NCI-H524 treated with DMSO at 0.1 percent for 48 hours (cell line): ENCODE measurements around the gene VTCN1.

Experiments
- DNase-seq: peaks from one replicate; lab custom pipeline; 2025; lab: John Stamatoyannopoulos, UW

Gene VTCN1

DNA sequence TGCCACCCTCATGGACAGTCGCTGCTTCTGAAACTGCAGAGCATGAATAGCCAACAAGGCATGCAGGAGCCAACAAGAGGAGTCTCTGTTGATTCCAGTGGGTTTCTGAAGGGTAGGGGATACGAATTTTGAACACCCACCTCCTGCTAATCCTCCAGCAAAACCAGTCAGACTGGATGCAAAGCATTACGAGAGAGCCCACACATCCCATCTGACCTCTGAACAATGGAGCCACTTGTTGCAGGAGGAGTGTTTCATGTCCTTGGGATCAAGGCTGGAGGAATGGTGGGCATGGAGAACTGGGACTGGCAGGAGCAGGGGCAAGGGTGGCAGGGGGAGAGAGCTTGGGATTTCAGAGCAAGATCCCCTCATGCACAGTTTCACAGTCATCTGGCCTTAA lies 1.6 kb downstream of the VTCN1 start:
- no peak for DNase-seq

DNA sequence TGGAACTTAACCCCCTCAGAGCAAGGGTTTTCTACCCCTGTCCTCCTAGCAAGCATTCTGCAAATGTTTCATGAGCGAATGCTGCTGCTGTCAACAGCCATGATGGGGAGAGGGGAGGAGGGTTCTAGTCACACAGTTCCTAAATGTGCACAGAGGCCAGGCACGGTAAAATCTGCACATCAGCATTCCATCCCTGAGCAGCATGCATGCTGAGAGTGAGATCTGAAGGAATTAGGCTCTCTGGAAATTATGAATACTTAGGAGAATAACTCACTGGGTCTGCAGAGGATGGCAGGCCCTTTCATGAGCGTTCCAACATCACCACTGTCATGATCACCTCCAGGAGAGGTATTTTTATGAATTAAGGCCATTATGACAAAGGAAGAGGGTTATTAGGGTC lies 2.1 kb downstream of the VTCN1 start:
- no peak for DNase-seq

DNA sequence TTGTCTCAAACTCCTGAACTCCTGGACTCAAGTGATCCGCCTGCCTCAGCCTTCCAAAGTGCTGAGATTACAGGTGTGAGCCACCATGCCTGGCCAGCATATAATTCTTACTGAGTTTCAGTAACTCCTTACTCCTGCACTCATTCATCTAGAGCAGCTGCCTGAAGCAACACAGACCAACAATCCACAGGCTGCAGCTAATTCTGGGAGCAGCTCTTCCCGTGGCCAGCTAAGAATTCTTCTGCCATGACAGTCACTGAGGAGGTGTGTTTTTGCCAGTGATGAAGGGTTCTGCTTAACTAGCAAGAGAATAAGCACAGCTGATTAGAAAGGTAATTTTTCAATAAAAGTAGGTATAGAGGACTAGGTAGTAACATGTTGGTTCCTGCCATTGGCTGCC lies 5.4 kb downstream of the VTCN1 start:
- no peak for DNase-seq

DNA sequence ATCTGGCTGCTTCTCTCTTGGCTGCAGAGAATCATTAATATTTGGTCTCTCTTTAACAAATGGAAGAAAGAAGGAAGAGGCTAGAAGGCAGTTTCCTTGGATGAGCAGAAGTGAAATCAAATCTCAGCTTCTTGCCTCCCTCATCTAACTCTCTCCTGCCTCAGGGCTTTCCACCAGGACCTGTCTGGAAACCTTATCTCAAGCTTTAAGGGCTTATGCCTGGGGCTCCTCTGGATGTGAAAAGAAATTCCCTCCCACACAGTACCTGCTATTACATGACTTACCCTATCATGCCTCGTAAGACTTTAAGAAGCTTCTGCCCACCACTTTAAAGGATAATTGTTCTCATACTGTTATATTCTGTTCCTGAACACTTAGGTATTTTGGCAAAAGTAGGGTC lies 8.9 kb downstream of the VTCN1 start:
- no peak for DNase-seq

DNA sequence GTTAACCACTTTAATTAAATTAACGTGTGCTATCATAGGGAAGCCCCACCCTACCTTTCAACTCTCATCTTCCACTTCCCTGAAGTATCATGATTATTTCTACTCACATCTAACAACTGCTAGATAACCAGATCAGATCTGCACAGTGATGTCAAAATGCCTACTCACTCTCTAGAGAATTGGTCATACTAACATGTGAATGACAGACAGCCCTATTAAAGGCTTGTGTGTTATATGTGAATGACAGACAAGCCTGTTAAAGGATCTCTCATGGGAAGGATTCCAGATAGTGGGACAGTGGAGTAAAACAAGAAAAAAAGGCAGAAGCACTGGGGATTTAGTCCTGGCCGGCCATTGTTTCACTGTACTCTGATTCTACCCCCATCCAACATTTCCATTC lies 12.6 kb downstream of the VTCN1 start:
- no peak for DNase-seq

DNA sequence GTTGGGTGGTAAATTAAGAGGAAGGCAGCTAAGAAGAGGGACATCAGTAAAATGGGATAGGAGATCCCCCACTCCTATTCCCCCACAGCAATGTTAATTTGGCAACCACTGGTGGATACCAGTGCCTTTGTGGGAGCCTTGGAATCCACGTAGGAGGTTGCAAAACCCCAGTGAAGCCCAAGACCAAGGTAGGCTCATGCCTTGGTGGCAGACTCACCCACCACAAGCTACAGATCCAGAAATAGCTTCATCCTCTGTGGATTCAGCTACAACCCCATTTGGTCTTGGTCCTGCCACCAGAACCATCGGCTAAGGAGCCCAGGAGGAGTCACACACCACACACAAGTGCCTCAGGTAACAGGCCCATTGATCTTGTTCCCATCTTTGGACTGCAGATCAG lies 21.0 kb downstream of the VTCN1 start:
- no peak for DNase-seq

DNA sequence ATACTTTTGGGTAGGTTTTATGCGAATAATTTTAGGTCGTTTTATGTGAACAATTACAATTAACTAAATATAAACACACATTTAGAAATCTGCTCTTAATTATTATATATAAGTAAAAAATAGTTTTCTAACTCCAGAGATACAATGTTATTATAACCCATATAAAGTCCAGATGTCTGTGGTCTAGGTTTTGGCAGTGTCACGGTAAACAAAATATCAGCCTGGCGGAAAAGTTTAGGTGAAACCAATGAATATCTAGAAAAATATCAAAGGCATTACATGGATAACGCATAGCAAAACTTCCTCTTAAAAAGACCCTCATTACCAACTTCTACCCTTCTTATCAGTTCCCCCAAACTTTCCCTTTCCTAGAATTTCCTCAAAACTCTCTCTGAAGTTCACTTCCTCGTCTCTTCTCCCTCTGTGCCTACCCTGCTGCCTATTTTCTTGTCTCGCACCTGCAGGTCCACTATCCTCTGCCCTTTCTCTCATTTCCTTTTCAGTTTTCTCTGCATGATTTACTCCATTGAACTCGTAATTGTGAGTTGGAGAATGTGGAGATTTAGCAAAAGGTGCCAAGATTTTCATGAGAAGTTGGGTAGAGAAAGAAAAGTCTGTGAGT lies 21.8 kb downstream of the VTCN1 start:
- DNase-seq: no peak

DNA sequence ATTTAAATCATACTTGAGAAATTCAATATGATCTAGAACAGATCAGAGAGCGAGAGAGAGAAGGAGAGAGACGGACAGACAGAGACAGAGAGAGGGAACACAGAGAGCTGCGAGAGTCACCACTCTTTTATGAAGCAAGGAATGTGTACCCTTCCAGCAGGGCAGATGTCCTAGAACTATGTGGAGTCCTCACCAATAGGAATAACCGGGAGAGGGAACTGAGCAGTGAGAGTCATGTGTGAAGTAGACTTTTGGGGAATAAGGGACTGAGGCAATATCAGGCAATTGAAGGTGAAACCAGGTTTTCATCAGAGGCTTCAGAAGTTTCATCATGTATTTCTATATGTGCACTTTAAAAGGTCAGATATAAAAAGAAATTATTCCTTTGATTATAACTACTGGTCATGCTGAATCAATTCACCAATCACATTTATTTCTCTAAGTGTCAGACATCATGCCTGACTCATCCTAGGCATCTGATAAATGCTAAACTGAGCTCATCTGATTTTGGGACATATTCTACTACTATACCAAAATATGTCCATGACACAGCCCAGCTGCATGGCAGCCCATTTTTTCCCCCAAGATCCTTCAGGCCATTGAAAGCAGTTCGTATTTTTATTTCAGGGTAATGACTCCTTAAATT lies 22.4 kb downstream of the VTCN1 start:
- no peak for DNase-seq

DNA sequence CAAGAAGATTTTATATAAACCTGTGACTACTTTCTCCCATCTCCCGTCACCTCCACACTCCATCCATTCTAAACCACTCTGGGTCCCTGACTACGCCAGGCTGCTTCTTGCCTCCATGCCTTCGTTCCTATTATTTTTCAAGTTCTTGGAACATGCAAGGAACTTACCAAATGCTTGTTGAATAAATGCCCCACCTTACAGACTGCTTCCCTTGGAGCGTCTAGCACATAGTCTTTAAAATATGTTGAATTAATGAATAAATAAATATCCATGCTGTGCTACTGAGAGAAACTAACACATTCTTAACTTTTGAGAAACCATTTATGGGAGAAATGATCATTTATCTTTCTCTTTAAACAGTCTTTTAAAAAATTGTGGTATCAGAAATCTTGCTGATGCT lies 27.6 kb downstream of the VTCN1 start:
- no peak for DNase-seq

DNA sequence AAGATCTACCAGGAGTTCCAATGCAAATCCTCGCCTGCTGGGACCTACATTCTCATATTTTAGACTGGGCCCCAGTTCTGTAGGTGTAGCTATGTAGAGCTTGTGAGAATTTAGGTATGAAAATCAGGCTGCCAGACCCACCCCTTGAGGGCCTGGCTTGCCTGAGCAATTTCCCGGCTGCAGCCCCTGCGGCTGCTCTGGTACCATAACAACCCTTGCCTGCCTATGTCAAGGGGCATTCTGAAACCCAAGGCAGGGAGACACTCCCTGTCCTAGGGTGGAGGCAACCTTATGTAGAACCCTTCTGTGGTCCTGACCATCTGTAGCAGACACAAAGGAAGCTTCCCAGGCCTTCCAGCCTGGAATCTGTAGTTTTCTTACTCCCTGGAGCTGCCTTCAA lies 28.4 kb downstream of the VTCN1 start:
- no peak for DNase-seq

DNA sequence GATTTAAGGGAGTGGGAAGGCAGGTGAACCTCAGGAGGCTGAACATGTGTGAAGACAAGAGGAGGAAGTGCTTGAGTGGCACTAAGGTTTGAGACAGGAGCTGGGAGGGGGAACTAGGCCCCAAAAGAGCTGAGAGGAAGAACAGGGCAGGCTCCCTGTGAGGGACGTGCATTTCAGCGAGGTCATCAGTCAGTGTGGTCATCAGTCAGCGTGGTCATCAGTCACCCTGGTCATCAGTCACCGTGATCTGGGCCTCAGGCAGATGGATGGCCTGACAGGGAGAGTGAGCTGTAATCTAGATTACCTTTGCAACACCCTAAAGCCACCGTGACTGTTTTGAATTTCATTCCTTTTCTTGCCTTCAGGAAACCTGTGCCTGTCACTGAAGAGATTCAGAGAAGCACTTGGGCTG lies 29.1 kb downstream of the VTCN1 start:
- DNase-seq: no peak

DNA sequence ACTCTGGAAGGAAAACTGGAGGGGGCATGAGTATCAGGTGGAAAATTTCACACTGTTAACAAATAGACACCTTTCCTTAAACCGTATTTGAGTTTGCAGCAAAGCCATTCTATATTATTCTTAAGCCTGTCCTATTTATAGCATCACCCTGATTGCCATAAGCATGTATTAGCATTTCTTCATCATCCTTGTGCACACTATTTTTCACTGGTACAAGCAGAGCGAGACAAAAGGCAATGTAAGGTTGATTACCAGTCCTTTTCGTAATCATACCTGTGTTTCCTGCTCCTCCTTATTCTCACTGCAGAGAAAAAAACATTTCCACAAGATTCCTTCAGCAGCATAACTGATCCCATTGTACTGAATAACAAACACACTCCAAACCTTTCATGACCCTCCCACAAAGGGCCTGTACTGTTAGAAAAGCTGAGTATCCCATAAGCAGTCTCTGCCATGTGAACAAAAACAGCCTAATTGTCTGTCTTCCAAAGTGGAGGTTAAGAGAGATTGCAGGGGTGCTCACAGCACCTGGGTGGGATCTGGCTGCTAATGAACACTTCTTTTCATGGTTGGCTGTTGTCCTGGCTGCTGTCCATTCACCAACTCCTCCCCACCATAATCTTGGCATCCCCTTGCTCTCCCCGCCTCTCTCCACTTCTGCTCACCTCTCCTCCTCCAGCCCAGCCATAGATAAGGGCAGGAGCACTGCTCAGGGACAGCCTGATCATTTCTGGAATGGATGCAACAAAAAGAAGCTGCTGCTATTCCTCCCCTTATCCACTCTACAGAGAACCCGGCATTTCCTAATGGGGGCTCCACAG lies 30.4 kb downstream of the VTCN1 start:
- DNase-seq: no peak

DNA sequence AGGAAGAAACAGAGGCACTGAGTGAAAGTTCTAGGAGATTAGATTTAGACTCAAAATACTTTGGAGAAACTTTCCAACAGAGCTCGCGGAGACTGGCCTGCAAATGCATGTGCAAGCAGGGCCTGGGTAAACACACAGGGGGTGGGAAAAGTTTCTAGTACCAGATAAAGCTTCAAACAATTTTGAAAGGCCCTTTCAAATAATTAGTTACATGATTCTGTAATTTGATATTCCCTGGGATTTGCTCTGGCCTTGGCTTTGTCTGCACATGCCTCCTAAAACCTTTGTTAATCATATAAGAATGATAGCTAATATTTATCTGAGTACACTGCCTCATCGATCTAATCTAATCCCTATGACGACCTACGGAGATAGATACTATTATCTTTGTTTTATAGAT lies 31.3 kb downstream of the VTCN1 start:
- no peak for DNase-seq

DNA sequence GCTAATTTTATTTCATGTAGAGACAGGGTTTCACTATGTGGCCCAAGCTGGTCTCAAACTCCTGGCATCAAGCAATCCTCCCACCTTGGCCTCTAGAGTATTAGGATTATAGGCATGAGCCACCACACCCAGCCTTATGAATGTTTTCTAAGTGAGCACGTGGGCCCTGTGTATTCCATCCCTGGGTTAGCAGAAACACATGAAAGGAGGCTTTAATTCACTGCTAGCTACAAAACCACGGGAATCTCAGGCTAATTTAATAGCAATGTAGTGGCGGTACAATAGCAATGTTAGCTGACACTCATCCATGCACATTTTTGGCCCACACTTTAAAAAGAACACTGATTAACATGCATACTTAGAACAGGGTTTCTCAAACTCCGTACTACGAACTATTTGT lies 32.0 kb downstream of the VTCN1 start:
- DNase-seq: no peak

DNA sequence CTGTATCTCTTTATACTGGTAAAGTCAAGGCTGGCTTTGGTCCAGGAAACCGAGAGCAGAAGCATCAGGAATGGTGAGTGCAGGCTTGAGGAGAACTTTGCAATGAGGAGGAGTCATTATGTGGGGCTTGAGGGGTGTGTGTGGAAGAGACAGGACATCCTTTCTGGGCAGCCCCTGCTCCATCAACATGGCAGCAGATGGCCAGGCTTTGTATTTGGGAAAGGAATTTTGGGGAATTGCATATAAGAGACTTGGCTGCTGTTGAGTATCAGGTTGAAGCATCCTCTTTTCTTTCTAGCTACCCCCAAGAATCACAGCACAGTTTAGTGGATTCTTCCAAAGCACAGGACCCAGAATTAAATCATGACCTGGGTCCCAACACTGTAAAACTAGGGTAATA lies 33.4 kb downstream of the VTCN1 start:
- no peak for DNase-seq

DNA sequence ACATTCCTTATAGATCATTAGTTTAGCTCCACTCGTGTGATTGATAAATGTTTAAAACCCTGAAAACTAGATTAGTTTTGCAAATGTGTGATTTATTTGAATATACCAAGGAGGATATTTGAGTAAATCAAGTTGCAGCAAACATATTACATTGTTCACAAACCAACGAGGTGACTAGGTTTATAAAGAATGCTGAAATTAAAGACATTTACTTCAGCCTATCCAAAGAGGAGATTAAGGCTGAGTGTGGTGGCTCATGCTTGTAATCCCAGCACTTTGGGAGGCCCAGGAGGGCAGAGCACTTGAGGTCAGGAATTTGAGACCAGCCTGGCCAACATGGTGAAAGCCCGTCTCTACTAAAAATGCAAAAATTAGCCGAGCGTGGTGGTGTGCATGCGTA lies 34.1 kb downstream of the VTCN1 start:
- no peak for DNase-seq

DNA sequence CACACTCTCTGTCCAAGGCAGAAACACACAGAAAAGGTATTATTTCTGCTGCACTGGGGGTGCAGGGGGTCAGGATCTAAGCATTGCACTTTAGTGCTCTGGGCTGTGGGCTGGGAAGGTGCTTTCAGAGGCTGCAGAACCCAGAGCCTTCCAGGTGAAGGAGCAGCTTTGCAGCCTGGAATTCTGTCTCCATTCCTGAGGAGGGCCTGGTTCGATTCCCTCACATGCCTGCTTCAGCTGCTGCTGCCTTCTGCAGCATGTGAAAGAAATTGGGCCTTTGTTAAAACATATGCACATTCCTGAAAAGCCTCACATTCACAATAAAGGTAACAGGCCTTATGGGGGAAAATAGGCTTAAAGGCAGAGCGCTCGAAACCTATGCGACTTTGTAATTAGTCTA lies 35.9 kb downstream of the VTCN1 start:
- no peak for DNase-seq

DNA sequence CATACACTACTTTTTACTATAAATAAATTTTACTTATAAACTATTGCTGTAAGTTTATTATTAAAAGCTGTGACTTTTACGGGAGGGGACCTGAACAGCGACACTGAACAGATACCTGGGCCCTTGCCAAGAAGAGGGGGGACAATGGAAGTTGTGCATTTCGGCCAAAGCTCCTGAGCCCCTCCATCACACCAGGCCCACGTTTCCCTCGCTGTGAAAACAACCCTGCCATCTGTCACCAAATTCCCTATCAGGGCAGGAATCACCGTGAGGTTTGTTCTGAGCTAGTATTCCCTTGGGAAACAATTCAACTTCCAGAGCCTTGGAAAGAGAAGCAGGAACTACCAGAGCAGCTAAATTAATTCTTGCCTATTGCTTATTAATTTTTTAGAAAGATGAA lies 37.0 kb downstream of the VTCN1 start:
- DNase-seq: peak; percentile 59

DNA sequence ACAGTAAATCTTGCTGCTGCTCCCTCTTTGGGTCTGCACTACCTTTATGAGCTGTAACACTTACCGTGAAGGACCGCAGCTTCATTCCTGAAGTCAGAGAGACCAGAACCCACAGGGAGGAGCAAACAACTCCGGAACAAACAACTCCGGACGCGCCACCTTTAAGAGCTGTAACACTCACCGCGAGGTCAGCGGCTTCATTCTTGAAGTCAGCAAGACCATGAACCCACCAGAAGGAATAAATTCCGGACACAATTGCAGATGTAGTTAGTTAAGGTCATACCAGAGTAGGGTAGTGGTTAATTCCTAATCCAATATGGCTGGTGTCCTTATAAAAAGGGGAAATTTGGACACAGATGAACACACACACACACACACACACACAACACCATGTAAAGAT lies 37.7 kb downstream of the VTCN1 start:
- no peak for DNase-seq

DNA sequence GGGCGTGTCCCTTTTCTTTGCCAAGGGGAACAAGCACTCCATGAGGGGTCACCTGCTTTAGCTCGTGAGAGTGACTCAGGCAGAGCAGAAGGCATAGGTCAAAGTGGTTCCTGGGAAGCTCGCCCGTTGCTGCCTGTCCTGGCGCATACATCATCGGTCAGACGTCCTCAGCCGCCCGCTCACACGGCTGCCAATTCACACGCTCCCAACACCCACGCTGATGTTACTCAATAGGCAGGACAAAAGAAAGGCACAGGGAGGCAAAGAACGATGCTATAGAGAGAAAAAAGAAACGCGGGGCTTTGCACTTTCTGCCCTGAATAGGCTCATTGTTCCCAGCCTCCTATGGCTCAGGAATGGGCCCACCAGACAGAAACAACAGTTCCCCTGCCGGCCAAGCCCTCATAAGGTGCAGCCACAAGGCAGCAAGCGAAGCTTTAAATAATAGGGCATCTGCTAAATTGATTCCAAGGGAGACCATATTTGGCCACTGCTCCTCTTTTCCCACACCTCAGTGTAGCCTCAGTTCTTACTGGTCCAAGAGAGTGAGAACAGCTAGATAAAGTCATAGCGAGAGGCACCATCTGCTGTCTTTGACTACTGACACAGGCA lies 38.7 kb downstream of the VTCN1 start:
- DNase-seq: no peak

DNA sequence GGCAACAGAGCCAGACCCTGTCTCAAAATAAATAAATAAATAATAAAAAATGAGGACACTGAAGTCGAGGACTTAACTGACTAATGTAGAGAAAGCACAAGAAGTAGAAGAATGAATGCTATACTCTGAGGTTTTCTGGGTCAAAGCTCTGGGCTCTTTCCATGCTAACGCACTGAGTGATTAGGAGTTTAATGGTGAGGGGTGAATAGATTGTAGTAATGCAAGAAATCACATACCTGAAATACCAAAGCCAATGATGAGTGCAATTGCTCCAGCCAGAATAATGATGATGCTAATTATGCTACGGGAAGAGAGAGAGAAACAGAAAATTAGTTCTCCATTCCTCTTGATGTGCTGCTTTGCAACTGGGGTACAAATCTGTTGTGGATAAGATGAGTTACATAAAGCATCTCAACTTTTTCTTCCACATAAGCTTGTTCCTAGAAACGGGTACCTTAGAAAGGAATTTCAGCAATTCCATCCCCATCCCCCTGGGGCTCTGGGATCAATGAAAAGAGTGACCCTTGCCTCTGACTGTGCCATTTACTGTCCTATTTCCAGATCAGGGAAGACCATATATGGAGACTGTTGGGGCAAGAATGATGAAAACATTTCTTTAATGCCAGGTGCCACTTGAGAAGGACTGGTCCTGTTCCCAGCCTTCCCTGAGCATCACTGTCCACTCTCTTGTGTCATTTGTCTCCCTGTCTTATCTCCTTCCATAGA lies 40.7 kb downstream of the VTCN1 start:
- DNase-seq: no peak

DNA sequence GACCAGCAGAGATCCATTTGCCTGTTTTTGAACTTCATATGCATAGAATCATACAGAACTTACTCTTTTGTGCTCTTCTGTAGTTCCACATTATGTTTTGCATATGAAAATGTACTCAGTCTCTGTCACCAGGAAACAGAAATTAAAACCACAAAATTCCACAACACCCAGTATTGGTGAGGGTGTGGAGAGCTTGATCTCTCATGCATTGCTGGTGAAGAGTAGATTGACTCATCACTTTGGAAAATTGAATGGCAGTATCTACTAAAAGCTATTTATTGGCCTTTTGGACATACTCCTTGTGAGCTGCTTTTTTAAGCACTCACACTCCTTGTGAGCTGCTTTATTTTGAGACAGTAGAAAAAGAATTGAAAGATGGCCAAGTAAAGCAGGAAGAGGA lies 43.3 kb downstream of the VTCN1 start:
- DNase-seq: no peak
